Stimulated activated CD4-positive, alpha-beta T cell treated with anti-CD3 and anti-CD28 coated beads, Interleukin-4, amount 100 ng/mL, for 24 hours (primary cell): Measurements from ENCODE around the gene UPK2.
"Not testable (repeated sequence)": the region's sequence is repeated elsewhere in the genome, so short reads cannot be mapped to it uniquely, and the experiment has no call there.

Source experiments
- DNase-seq: peaks from one replicate; pipeline ENCODE4 v3.0.0-alpha.2; 2020

Gene UPK2

GRCh38 chr11:118939404-118939915 is 16.6 kb upstream of the UPK2 start:
- DNase-seq, result no peak

GRCh38 chr11:118939953-118940598 is 16.0 kb upstream of the UPK2 start:
- peak; percentile 69 for DNase-seq

GRCh38 chr11:118947091-118947490 is 9.0 kb upstream of the UPK2 start:
- no peak for DNase-seq

- no peak for DNase-seq
Observed at GRCh38 chr11:118948000-118948399, 8.1 kb upstream of the UPK2 start.

GRCh38 chr11:118953265-118953664 is 2.8 kb upstream of the UPK2 start:
- DNase-seq, result no peak

- not testable (repeated sequence) for DNase-seq
Observed at GRCh38 chr11:118953976-118954375, 2.1 kb upstream of the UPK2 start.

GRCh38 chr11:118956847-118957469 is 860 bp downstream of the UPK2 start:
- DNase-seq, result no peak

GRCh38 chr11:118957549-118957948 is 1.5 kb downstream of the UPK2 start:
- DNase-seq, result no peak

- no peak for DNase-seq
Observed at GRCh38 chr11:118957968-118958367, 1.9 kb downstream of the UPK2 start.

- no peak for DNase-seq
Observed at GRCh38 chr11:118958577-118958976, 2.5 kb downstream of the UPK2 start.

- DNase-seq, result no peak
Observed at GRCh38 chr11:118961189-118961588, 5.1 kb downstream of the UPK2 start.

- DNase-seq, result no peak
Observed at GRCh38 chr11:118961591-118961990, 5.5 kb downstream of the UPK2 start.

- DNase-seq, result not testable (repeated sequence)
Observed at GRCh38 chr11:118969508-118969907, 13.4 kb downstream of the UPK2 start.

- DNase-seq, result no peak
Observed at GRCh38 chr11:118971646-118972045, 15.5 kb downstream of the UPK2 start, which contains the start of gene FOXR1. Gene FOXR1 (plus strand): TSS chr11:118971761. CDS start chr11:118971932, 171 bp downstream.

GRCh38 chr11:118973985-118974384 is 17.9 kb downstream of the UPK2 start:
- DNase-seq, result no peak

- DNase-seq, result no peak
Observed at GRCh38 chr11:118975771-118976709, 19.9 kb downstream of the UPK2 start.

- DNase-seq, result no peak
Observed at GRCh38 chr11:118979434-118979833, 23.3 kb downstream of the UPK2 start.

GRCh38 chr11:118980191-118980881 is 24.2 kb downstream of the UPK2 start:
- DNase-seq, result no peak

- not testable (repeated sequence) for DNase-seq
Observed at GRCh38 chr11:118984337-118984736, 28.2 kb downstream of the UPK2 start.

- no peak for DNase-seq
Observed at GRCh38 chr11:118984825-118985224, 28.7 kb downstream of the UPK2 start.

- no peak for DNase-seq
Observed at GRCh38 chr11:118988280-118988679, 32.2 kb downstream of the UPK2 start.

GRCh38 chr11:118991486-118992038 is 35.5 kb downstream of the UPK2 start:
- DNase-seq, result not testable (repeated sequence)
